OCI-LY7 (cell line): ENCODE data around the gene EPHX1. TPM values are rescaled to one million over a fixed set of nuclear protein-coding genes. Genes with fewer than 3 reads are reported as not detected.

Experiments used
- BruUV-seq: library from RNA; stranded (reverse); fragments of 400-500 nt; replicated peaks from 2 replicates; lab custom pipeline; 2021; lab: Mats Ljungman, UMichigan
- CTCF ChIA-PET: fragments of 300-600 bp; sonication (Branson Sonifier 250); formaldehyde crosslinking; loops from one replicate; lab custom pipeline; 2022; ENCODE audit warnings: antibody characterized with exemption; ENCODE audit not compliant: unreplicated experiment; lab: Charles Lee
- POLR2A ChIA-PET: fragments of 300-600 bp; sonication (Branson Sonifier 250); formaldehyde crosslinking; loops from one replicate; lab custom pipeline; 2022; ENCODE audit warnings: antibody characterized with exemption; lab: Charles Lee
- DNase-seq: peaks from one replicate; pipeline ENCODE4 v3.0.0-alpha.2; 2015; ENCODE audit warnings: low spot score
- H2AFZ ChIP-seq: fragments of 200-600 bp; sonication (generic), shearing (Covaris generic); 2 replicates; pipeline ENCODE4 v1.6.1; 2014; ENCODE audit warnings: mild to moderate bottlenecking, antibody characterized with exemption, low read length, moderate library complexity
- H3K27ac ChIP-seq: fragments of 200-600 bp; sonication (generic); 2 replicates; pipeline ENCODE4 v1.5.1; 2014; ENCODE audit warnings: mixed run types, low read depth, mild to moderate bottlenecking, moderate library complexity, low read length, inconsistent platforms; ENCODE audit not compliant: poor library complexity, severe bottlenecking
- H3K36me3 ChIP-seq: fragments of 200-600 bp; sonication (generic); 2 replicates; pipeline ENCODE4 v1.6.1; 2014; ENCODE audit warnings: mild to moderate bottlenecking, antibody characterized with exemption, low read length, moderate library complexity, mixed read lengths; ENCODE audit not compliant: insufficient read depth
- H3K4me1 ChIP-seq: fragments of 200-600 bp; sonication (generic); 2 replicates; pipeline ENCODE4 v1.5.1; 2014; ENCODE audit warnings: mild to moderate bottlenecking, low read length; ENCODE audit not compliant: insufficient read depth, poor library complexity, severe bottlenecking
- H3K4me2 ChIP-seq: fragments of 200-600 bp; sonication (generic); 2 replicates; pipeline ENCODE4 v1.6.1; 2014; ENCODE audit warnings: mild to moderate bottlenecking, low read length
- H3K4me3 ChIP-seq: fragments of 200-600 bp; sonication (generic); 2 replicates; pipeline ENCODE4 v1.5.1; 2014; ENCODE audit warnings: mild to moderate bottlenecking, low read depth, low read length; ENCODE audit not compliant: poor library complexity, severe bottlenecking
- H3K79me2 ChIP-seq: fragments of 200-600 bp; sonication (generic); 2 replicates; pipeline ENCODE4 v1.6.1; 2016; ENCODE audit warnings: low read depth, mild to moderate bottlenecking, low read length, moderate library complexity, mixed read lengths; ENCODE audit not compliant: insufficient read depth
- H3K9me2 ChIP-seq: fragments of 200-600 bp; sonication (generic); 2 replicates; pipeline ENCODE4 v1.6.1; 2016; ENCODE audit warnings: mild to moderate bottlenecking, low read length, mixed read lengths; ENCODE audit not compliant: insufficient read depth
- H3K9me3 ChIP-seq: fragments of 200-600 bp; sonication (generic); 2 replicates; pipeline ENCODE4 v1.6.1; 2014; ENCODE audit warnings: mild to moderate bottlenecking, mixed run types, low read length, mixed read lengths
- H4K20me1 ChIP-seq: fragments of 200-600 bp; sonication (generic); 2 replicates; pipeline ENCODE4 v1.6.1; 2014; ENCODE audit warnings: mild to moderate bottlenecking, antibody characterized with exemption, low read length, moderate library complexity, mixed read lengths; ENCODE audit not compliant: insufficient read depth
- CTCF ChIP-seq: fragments of 200-600 bp; sonication (generic); conservative IDR thresholded peaks from 2 replicates; pipeline ENCODE4 v1.5.1; 2014; ENCODE audit warnings: mild to moderate bottlenecking, antibody characterized with exemption, low read length, moderate library complexity, mixed read lengths
- EZH2phosphoT487 ChIP-seq: fragments of 200-600 bp; sonication (generic); IDR thresholded peaks from 2 replicates; pipeline ENCODE4 v1.6.1; 2018; ENCODE audit warnings: low read depth, borderline replicate concordance, mild to moderate bottlenecking, mixed run types, antibody characterized with exemption, low read length, moderate library complexity, mixed read lengths
- intact Hi-C: fragments of 100-400 bp; cut with micrococcal nuclease; formaldehyde crosslinking; loops from one replicate; pipeline ENCODE4 v1.10.0; 2022; ENCODE audit not compliant: unreplicated experiment
- total RNA-seq, 2 experiments: library from RNA; depleted of rRNA in 1 of 2; stranded (reverse); fragments of >200 nt in 1 of 2; shearing (Covaris generic) in 1 of 2; gene quantifications; 2 replicates each; pipeline ENCODE4 v1.2.3, GENCODE V29; 2014 to 2022

The EPHX1 gene
- total RNA-seq, 2 experiments from 2014 or later, result 0.44 to 1.3 TPM

- intact Hi-C loops, result no loop called here
- no peak overlapping the region for H3K4me2 ChIP-seq
- H3K9me3 ChIP-seq, result no peaks in the 10 kb centered on the region
- no peaks in the 10 kb centered on the region for H4K20me1 ChIP-seq
- H3K4me3 ChIP-seq, result no peak overlapping the region
- no peaks in the 10 kb centered on the region for H3K4me1 ChIP-seq
- TF ChIP-seq EZH2phosphoT487 (no peak), CTCF (no peak)
- ChIA-PET POLR2A (no interaction called here), CTCF (no interaction called here)
- no peaks in the 10 kb centered on the region for H3K9me2 ChIP-seq
- H3K79me2 ChIP-seq, result no peaks in the 10 kb centered on the region
- BruUV-seq, result no TSS peak
- peaks cover 54% of the 10 kb centered on the region for H3K36me3 ChIP-seq
- no peak overlapping the region for H2AFZ ChIP-seq
- H3K27ac ChIP-seq, result no peak overlapping the region
- DNase-seq, result no peak
Observed at GRCh38 chr1:225868631-225869330, 58.9 kb downstream of the EPHX1 start.

DNA sequence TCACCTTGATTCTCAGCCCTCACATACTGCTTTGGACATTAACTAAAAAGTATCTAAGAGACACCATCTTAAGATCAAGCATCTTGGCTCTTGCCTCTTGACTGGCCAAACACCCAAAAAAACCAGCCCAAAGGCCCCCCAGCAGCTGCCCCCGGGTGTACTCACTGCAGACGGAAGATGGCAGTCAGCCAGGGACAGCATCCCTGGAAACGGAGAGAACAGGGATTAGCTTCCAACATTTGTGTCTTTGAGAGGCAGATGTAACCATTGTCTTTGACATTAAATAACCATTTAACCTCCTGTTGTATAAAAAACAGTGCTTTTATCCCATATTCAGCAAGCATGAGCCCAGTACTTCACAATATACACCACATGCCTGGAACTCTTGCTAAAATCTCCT lies 61.0 kb downstream of the EPHX1 start:
- ChIA-PET CTCF (no interaction called here), POLR2A (interaction anchor here (0.7 to 1.4 kb wide), 5 partner anchors 9 to 53 kb away, joined by 3 to 6 read pairs (median 4); no protein-coding TSS in a partner anchor)
- no peak for DNase-seq
- BruUV-seq, result no TSS peak
- H3K4me3 ChIP-seq, result no peak overlapping the region
- H3K36me3 ChIP-seq, result peaks cover 45% of the 10 kb centered on the region
- no peak overlapping the region for H2AFZ ChIP-seq
- no peaks in the 10 kb centered on the region for H3K9me3 ChIP-seq
- intact Hi-C loops, result no loop called here
- no peaks in the 10 kb centered on the region for H3K79me2 ChIP-seq
- H4K20me1 ChIP-seq, result no peaks in the 10 kb centered on the region
- TF ChIP-seq EZH2phosphoT487, result no peak
- no peak for TF ChIP-seq CTCF
- no peaks in the 10 kb centered on the region for H3K9me2 ChIP-seq
- no peak overlapping the region for H3K27ac ChIP-seq
- H3K4me1 ChIP-seq, result no peaks in the 10 kb centered on the region
- no peak overlapping the region for H3K4me2 ChIP-seq
